ENCODE results near the gene SAP30L. TPM values are rescaled to one million over a fixed set of nuclear protein-coding genes. Genes with fewer than 3 reads are reported as not detected.

Gene SAP30L
- total RNA-seq, 1 experiment from 2014 or later, result 53.0 TPM

GRCh38 chr5:154464438-154464837, 18.6 kb downstream of the SAP30L start:
- no peaks in the 10 kb centered on the region for H3K9me2 ChIP-seq (ENCODE audit: insufficient read depth)
- intact Hi-C loops (cut with micrococcal nuclease; ENCODE audit: unreplicated experiment), result loop anchor here (5.0 kb wide), 1 partner anchor 392 kb away; no protein-coding TSS in a partner anchor
- ChIA-PET CTCF (no interaction called here), POLR2A (ENCODE audit: unreplicated experiment) (no interaction called here)
- H3K9me3 ChIP-seq (ENCODE audit: insufficient read depth, low read depth), result no peaks in the 10 kb centered on the region
- H3K36me3 ChIP-seq (ENCODE audit: low read depth), result no peaks in the 10 kb centered on the region
- BruUV-seq (replicated peaks), result no TSS peak
- H3K4me3 ChIP-seq, result no peak overlapping the region
- no peaks in the 10 kb centered on the region for H3K27me3 ChIP-seq (ENCODE audit: insufficient read depth, low read depth)
- no peaks in the 10 kb centered on the region for H3K79me2 ChIP-seq (ENCODE audit: low read depth)
- H3K4me2 ChIP-seq, result no peak overlapping the region
- TF ChIP-seq EZH2 (IDR thresholded peaks at IDR 0.05; ENCODE audit: low read depth) (no peak), CTCF (conservative IDR thresholded peaks at IDR 0.05) (no peak)
- no peak overlapping the region for H3K27ac ChIP-seq
- DNase-seq, result no peak
- peaks cover 7% of the 10 kb centered on the region; the same call in 1 of the 2 replicates for H3F3A ChIP-seq (ENCODE audit: insufficient read depth, low read depth)
- no peaks in the 10 kb centered on the region for H4K20me1 ChIP-seq (ENCODE audit: insufficient read depth)
- peaks cover 23% of the 10 kb centered on the region for H3K4me1 ChIP-seq (replicated peaks; ENCODE audit: insufficient read depth)
- H2AFZ ChIP-seq, result no peak overlapping the region

GRCh38 chr5:154465169-154465568, 19.4 kb downstream of the SAP30L start:
- peaks cover 23% of the 10 kb centered on the region for H3K4me1 ChIP-seq (replicated peaks; ENCODE audit: insufficient read depth)
- intact Hi-C loops (cut with micrococcal nuclease; ENCODE audit: unreplicated experiment), result no loop called here
- no TSS peak for BruUV-seq (replicated peaks)
- peaks cover 8% of the 10 kb centered on the region; the same call in 1 of the 2 replicates for H3F3A ChIP-seq (ENCODE audit: insufficient read depth, low read depth)
- TF ChIP-seq EZH2 (IDR thresholded peaks at IDR 0.05; ENCODE audit: low read depth) (no peak), CTCF (conservative IDR thresholded peaks at IDR 0.05) (no peak)
- no peaks in the 10 kb centered on the region for H4K20me1 ChIP-seq (ENCODE audit: insufficient read depth)
- POLR2A ChIA-PET (ENCODE audit: unreplicated experiment), result no interaction called here
- H3K27me3 ChIP-seq (ENCODE audit: insufficient read depth, low read depth), result no peaks in the 10 kb centered on the region
- no peak overlapping the region for H3K27ac ChIP-seq
- no peaks in the 10 kb centered on the region for H3K9me3 ChIP-seq (ENCODE audit: insufficient read depth, low read depth)
- H3K36me3 ChIP-seq (ENCODE audit: low read depth), result no peaks in the 10 kb centered on the region
- H3K4me2 ChIP-seq, result no peak overlapping the region
- H3K4me3 ChIP-seq, result no peak overlapping the region
- no peaks in the 10 kb centered on the region for H3K9me2 ChIP-seq (ENCODE audit: insufficient read depth)
- DNase-seq, result peak; percentile 39 to 86
- CTCF ChIA-PET, result no interaction called here
- H3K79me2 ChIP-seq (ENCODE audit: low read depth), result no peaks in the 10 kb centered on the region
- H2AFZ ChIP-seq, result no peak overlapping the region

GRCh38 chr5:154466147-154466546, 20.4 kb downstream of the SAP30L start:
- Histone ChIP-seq H3K79me2 (ENCODE audit: low read depth) (no peaks in the 10 kb centered on the region), H3K27ac (no peak overlapping the region), H3K9me2 (ENCODE audit: insufficient read depth) (no peaks in the 10 kb centered on the region), H3K9me3 (ENCODE audit: insufficient read depth, low read depth) (no peaks in the 10 kb centered on the region), H3K4me1 (replicated peaks; ENCODE audit: insufficient read depth) (peaks cover 23% of the 10 kb centered on the region), H3F3A (ENCODE audit: insufficient read depth, low read depth) (peaks cover 10% of the 10 kb centered on the region; the same call in 1 of the 2 replicates), H3K27me3 (ENCODE audit: insufficient read depth, low read depth) (no peaks in the 10 kb centered on the region), H3K4me3 (no peak overlapping the region), H2AFZ (no peak overlapping the region), H3K36me3 (ENCODE audit: low read depth) (no peaks in the 10 kb centered on the region), H3K4me2 (no peak overlapping the region), H4K20me1 (ENCODE audit: insufficient read depth) (no peaks in the 10 kb centered on the region)
- DNase-seq, result no peak
- intact Hi-C loops (cut with micrococcal nuclease; ENCODE audit: unreplicated experiment), result loop anchor here (2.0 kb wide), 1 partner anchor 491 kb away; no protein-coding TSS in a partner anchor
- TF ChIP-seq CTCF (conservative IDR thresholded peaks at IDR 0.05) (no peak), EZH2 (IDR thresholded peaks at IDR 0.05; ENCODE audit: low read depth) (no peak)
- no TSS peak for BruUV-seq (replicated peaks)
- ChIA-PET POLR2A (ENCODE audit: unreplicated experiment) (interaction anchor here (0.6 kb wide), 1 partner anchor 284 kb away, joined by 3 read pairs; no protein-coding TSS in a partner anchor), CTCF (interaction anchor here (1.1 kb wide), 2 partner anchors 142 to 145 kb away, joined by 3 read pairs; no protein-coding TSS in a partner anchor)

Data from PC-9 (cell line).